ENCODE results near the gene OR11A1. TPM values are rescaled to one million over a fixed set of nuclear protein-coding genes. Genes with fewer than 3 reads are reported as not detected.

The OR11A1 gene
- polyA plus RNA-seq, 1 of the 3 experiments (the other 2 are of a cell fraction): not detected

DNA sequence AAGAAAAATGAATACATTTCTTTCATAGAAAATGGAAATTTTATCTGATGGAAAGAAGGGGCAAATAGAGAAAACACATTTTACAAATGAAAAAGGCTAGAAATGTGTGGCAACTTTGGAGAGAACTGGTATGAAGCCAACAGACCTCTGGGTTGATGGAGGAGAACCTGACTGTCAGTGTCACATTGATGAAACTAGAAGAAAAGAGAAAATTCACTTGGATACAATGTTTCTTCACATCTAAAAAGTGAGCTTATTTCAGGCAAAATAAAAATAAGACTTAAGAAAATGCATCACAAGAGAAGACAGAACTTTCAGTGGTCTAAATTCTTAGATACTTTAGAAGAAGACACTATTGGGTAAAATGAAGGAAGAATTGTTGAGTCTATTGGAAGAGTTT is 61.5 kb downstream of the OR11A1 start, which contains the start of gene OR12D2:
OR12D2 (plus strand) TSS at position 301 of the 400 bp plus-strand sequence. CDS start 1,069 bp downstream, outside the sequence.
- Histone ChIP-seq H2AFZ (ENCODE audit: low read depth) (no peak within 1 kb of the TSS), H3K27ac (ENCODE audit: low read depth in 2 of 2, low read length in 1 of 2) (no peak within 1 kb of the TSS), H3K27me3 (ENCODE audit: insufficient read depth) (no peaks in the 10 kb centered on the region; the same call in 1 of the 2 replicates), H3K4me1 (ENCODE audit: control insufficient read depth in 1 of 2, insufficient read depth in 2 of 2, low read depth in 1 of 2, low read length in 1 of 2) (no peaks in the 10 kb centered on the region), H3K9me2 (no peaks in the 10 kb centered on the region), H4K20me1 (ENCODE audit: insufficient read depth) (no peaks in the 10 kb centered on the region), H3F3A (replicated peaks; ENCODE audit: insufficient read depth) (no peaks in the 10 kb centered on the region), H3K9me3 (no peaks in the 10 kb centered on the region), H3K4me2 (no peak within 1 kb of the TSS), H3K36me3 (replicated peaks in 1 of 2; ENCODE audit: control insufficient read depth in 1 of 2, insufficient read depth in 2 of 2, low read length in 1 of 2) (no peaks in the 10 kb centered on the region), H3K4me3 (ENCODE audit: low read depth in 2 of 2, low read length in 1 of 2) (no peak within 1 kb of the TSS), H3K79me2 (ENCODE audit: insufficient read depth) (no peaks in the 10 kb centered on the region), H3K9ac (no peak within 1 kb of the TSS)
- POLR2A ChIA-PET: no interaction called here
- no peak for DNase-seq
- TF ChIP-seq, protein P1, sequence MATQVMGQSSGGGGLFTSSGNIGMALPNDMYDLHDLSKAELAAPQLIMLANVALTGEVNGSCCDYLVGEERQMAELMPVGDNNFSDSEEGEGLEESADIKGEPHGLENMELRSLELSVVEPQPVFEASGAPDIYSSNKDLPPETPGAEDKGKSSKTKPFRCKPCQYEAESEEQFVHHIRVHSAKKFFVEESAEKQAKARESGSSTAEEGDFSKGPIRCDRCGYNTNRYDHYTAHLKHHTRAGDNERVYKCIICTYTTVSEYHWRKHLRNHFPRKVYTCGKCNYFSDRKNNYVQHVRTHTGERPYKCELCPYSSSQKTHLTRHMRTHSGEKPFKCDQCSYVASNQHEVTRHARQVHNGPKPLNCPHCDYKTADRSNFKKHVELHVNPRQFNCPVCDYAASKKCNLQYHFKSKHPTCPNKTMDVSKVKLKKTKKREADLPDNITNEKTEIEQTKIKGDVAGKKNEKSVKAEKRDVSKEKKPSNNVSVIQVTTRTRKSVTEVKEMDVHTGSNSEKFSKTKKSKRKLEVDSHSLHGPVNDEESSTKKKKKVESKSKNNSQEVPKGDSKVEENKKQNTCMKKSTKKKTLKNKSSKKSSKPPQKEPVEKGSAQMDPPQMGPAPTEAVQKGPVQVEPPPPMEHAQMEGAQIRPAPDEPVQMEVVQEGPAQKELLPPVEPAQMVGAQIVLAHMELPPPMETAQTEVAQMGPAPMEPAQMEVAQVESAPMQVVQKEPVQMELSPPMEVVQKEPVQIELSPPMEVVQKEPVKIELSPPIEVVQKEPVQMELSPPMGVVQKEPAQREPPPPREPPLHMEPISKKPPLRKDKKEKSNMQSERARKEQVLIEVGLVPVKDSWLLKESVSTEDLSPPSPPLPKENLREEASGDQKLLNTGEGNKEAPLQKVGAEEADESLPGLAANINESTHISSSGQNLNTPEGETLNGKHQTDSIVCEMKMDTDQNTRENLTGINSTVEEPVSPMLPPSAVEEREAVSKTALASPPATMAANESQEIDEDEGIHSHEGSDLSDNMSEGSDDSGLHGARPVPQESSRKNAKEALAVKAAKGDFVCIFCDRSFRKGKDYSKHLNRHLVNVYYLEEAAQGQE (IDR thresholded peaks at IDR 0.05; ENCODE audit: low read depth, low read length): no peak
- TF ChIP-seq JUND (IDR thresholded peaks at IDR 0.05) (no peak), POLR2AphosphoS5 (IDR thresholded peaks at IDR 0.05; ENCODE audit: low read depth, low read length) (no peak), YY1 (IDR thresholded peaks at IDR 0.05; ENCODE audit: low read depth) (no peak), TEAD4 (IDR thresholded peaks at IDR 0.05; ENCODE audit: borderline replicate concordance, insufficient read depth) (no peak), SIN3A (IDR thresholded peaks at IDR 0.05; ENCODE audit: borderline replicate concordance, low read depth, low read length) (no peak)
- TF ChIP-seq, protein P2, sequence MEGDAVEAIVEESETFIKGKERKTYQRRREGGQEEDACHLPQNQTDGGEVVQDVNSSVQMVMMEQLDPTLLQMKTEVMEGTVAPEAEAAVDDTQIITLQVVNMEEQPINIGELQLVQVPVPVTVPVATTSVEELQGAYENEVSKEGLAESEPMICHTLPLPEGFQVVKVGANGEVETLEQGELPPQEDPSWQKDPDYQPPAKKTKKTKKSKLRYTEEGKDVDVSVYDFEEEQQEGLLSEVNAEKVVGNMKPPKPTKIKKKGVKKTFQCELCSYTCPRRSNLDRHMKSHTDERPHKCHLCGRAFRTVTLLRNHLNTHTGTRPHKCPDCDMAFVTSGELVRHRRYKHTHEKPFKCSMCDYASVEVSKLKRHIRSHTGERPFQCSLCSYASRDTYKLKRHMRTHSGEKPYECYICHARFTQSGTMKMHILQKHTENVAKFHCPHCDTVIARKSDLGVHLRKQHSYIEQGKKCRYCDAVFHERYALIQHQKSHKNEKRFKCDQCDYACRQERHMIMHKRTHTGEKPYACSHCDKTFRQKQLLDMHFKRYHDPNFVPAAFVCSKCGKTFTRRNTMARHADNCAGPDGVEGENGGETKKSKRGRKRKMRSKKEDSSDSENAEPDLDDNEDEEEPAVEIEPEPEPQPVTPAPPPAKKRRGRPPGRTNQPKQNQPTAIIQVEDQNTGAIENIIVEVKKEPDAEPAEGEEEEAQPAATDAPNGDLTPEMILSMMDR (IDR thresholded peaks at IDR 0.05): no peak
- CTCF ChIA-PET: interaction anchor here (1.1 kb wide), 1 partner anchor 10 kb away, joined by 3 read pairs; no protein-coding TSS in a partner anchor

DNA sequence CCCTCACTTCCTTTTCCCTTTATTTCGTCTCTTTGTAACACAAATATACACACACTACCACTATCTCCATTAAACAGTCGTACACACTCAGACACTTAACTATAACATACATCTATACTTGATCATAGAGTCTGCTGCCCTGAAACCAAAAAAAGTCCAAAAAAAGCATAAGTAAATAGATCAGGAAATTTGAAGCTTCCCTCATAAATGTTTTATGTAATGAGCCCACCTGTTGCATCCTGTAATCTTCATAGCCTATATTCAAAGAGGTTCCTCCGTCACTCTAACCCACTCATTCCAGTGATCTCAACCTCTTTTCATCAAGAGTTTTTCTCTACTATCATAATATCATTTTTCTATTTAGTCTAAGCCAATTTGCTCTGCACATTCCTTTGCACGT is 68.3 kb downstream of the OR11A1 start:
- H3K4me3 ChIP-seq (ENCODE audit: low read depth in 2 of 2, low read length in 1 of 2): no peak overlapping the region
- H3K4me1 ChIP-seq (ENCODE audit: control insufficient read depth in 1 of 2, insufficient read depth in 2 of 2, low read depth in 1 of 2, low read length in 1 of 2): no peaks in the 10 kb centered on the region
- H3F3A ChIP-seq (replicated peaks; ENCODE audit: insufficient read depth): no peaks in the 10 kb centered on the region
- H3K27me3 ChIP-seq (ENCODE audit: insufficient read depth): no peaks in the 10 kb centered on the region; the same call in 1 of the 2 replicates
- H3K9ac ChIP-seq: no peak overlapping the region
- CTCF ChIA-PET: no interaction called here
- H3K4me2 ChIP-seq: no peak overlapping the region
- H3K79me2 ChIP-seq (ENCODE audit: insufficient read depth): no peaks in the 10 kb centered on the region
- H3K36me3 ChIP-seq (replicated peaks in 1 of 2; ENCODE audit: control insufficient read depth in 1 of 2, insufficient read depth in 2 of 2, low read length in 1 of 2): no peaks in the 10 kb centered on the region
- H3K27ac ChIP-seq (ENCODE audit: low read depth in 2 of 2, low read length in 1 of 2): no peak overlapping the region
- no peak for DNase-seq
- TF ChIP-seq NFIC (IDR thresholded peaks at IDR 0.05; ENCODE audit: borderline replicate concordance) (no peak), ELF1 (IDR thresholded peaks at IDR 0.05) (no peak), FOXJ3 (CRISPR knock-in tag; IDR thresholded peaks at IDR 0.05) (no peak), MXI1 (IDR thresholded peaks at IDR 0.05; ENCODE audit: low read depth, low read length) (no peak), SMC3 (IDR thresholded peaks at IDR 0.05; ENCODE audit: low read depth, low read length) (no peak), JUND (IDR thresholded peaks at IDR 0.05) (no peak)
- TF ChIP-seq, protein P3, sequence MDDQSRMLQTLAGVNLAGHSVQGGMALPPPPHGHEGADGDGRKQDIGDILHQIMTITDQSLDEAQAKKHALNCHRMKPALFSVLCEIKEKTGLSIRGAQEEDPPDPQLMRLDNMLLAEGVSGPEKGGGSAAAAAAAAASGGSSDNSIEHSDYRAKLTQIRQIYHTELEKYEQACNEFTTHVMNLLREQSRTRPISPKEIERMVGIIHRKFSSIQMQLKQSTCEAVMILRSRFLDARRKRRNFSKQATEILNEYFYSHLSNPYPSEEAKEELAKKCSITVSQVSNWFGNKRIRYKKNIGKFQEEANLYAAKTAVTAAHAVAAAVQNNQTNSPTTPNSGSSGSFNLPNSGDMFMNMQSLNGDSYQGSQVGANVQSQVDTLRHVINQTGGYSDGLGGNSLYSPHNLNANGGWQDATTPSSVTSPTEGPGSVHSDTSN (IDR thresholded peaks at IDR 0.05): no peak
- TF ChIP-seq, protein P1 (IDR thresholded peaks at IDR 0.05; ENCODE audit: low read depth, low read length): no peak
- under 1% methylated on average over 4 of the region's 4 CpGs for WGBS (ENCODE audit: low lambda C conversion rate)
- H4K20me1 ChIP-seq (ENCODE audit: insufficient read depth): no peaks in the 10 kb centered on the region
- POLR2A ChIA-PET: no interaction called here
- no peaks in the 10 kb centered on the region for H3K9me3 ChIP-seq
- H3K9me2 ChIP-seq: no peaks in the 10 kb centered on the region
- no peak overlapping the region for H2AFZ ChIP-seq (ENCODE audit: low read depth)

Data from SK-N-SH (cell line).